CD4-positive, alpha-beta T cell (primary cell): ENCODE results near the gene RBMS2. TPM values are rescaled to one million over a fixed set of nuclear protein-coding genes. Genes with fewer than 3 reads are reported as not detected.

Experiments used
- ATAC-seq: fragments of 200-7000 bp; cut with Tn5 transposase; one replicate; pipeline ENCODE4 v1.10.0; 2022; ENCODE audit warnings: mild to moderate bottlenecking; ENCODE audit not compliant: poor library complexity
- CTCF ChIA-PET: fragments of 350-600 bp; sonication (Branson Sonifier 250); formaldehyde crosslinking; loops from one replicate; lab custom pipeline; 2021; ENCODE audit warnings: antibody characterized with exemption, inconsistent platforms; lab: Charles Lee
- POLR2A ChIA-PET: fragments of 350-600 bp; sonication (Branson Sonifier 250); formaldehyde crosslinking; loops from one replicate; lab custom pipeline; 2021; ENCODE audit warnings: antibody characterized with exemption, inconsistent platforms; lab: Charles Lee
- DNase-seq, 14 experiments: peaks; one replicate each; pipeline ENCODE4 v3.0.0-alpha.2; 2013 to 2020; ENCODE audit warnings: mixed read lengths in 2 of 14
- H3K27ac ChIP-seq, 2 donors: one replicate each; pipeline versions ENCODE4 v1.5.1 to v1.7.0; 2013; ENCODE audit warnings: low read length in 2 of 2, low read depth in 1 of 2, mild to moderate bottlenecking in 1 of 2
- H3K27me3 ChIP-seq, 2 experiments: 1 replicate in 1 of 2; 2 replicates in 1 of 2; pipeline versions ENCODE4 v1.6.1 to v1.7.0; 2013; ENCODE audit warnings: low read length in 2 of 2, control low read depth in 1 of 2, mild to moderate bottlenecking in 1 of 2, moderate library complexity in 1 of 2; ENCODE audit not compliant: insufficient read depth in 2 of 2, control insufficient read depth in 1 of 2
- H3K36me3 ChIP-seq: one replicate; pipeline ENCODE4 v1.6.1; 2013; ENCODE audit warnings: low read length, control low read depth; ENCODE audit not compliant: insufficient read depth
- H3K4me1 ChIP-seq: one replicate; pipeline ENCODE4 v1.6.1; 2013; ENCODE audit warnings: low read length, control low read depth; ENCODE audit not compliant: insufficient read depth
- H3K4me3 ChIP-seq: one replicate; pipeline ENCODE4 v1.5.1; 2013; ENCODE audit warnings: mild to moderate bottlenecking, low read length, moderate library complexity
- H3K9me3 ChIP-seq, 2 experiments: 1 replicate in 1 of 2; 2 replicates in 1 of 2; pipeline versions ENCODE4 v1.6.1 to v1.7.0; 2013; ENCODE audit warnings: low read length in 2 of 2, mild to moderate bottlenecking in 2 of 2, control low read depth in 1 of 2, moderate library complexity in 1 of 2; ENCODE audit not compliant: control insufficient read depth in 1 of 2, insufficient read depth in 1 of 2
- H3K27ac Mint-ChIP-seq: one replicate; pipeline ENCODE4 v1.8.0; 2020; ENCODE audit warnings: mixed read lengths
- H3K27me3 Mint-ChIP-seq: one replicate; pipeline ENCODE4 v1.8.0; 2021; ENCODE audit warnings: mixed read lengths
- H3K36me3 Mint-ChIP-seq: one replicate; pipeline ENCODE4 v1.8.0; 2021; ENCODE audit warnings: low read depth, mixed read lengths
- H3K4me1 Mint-ChIP-seq: one replicate; pipeline ENCODE4 v1.8.0; 2021; ENCODE audit warnings: low read depth, mixed read lengths
- H3K4me3 Mint-ChIP-seq: one replicate; pipeline ENCODE4 v1.8.0; 2020; ENCODE audit warnings: mild to moderate bottlenecking, mixed read lengths
- H3K9me3 Mint-ChIP-seq: one replicate; pipeline ENCODE4 v1.8.0; 2020; ENCODE audit warnings: mixed read lengths
- intact Hi-C, 2 experiments: fragments of 100-400 bp; cut with DNase I in 1 of 2; cut with micrococcal nuclease in 1 of 2; formaldehyde crosslinking; loops; one replicate each; pipeline versions ENCODE4 v1.15.1 to v1.9.0; 2023 to 2025; cut with DNase I, micrococcal nuclease
- total RNA-seq, 174 experiments: library from RNA in 2 of 174; stranded (reverse) in 2 of 174; gene quantifications; one replicate each; pipeline ENCODE4 v1.2.3 and lab custom pipeline; 2021 to 2026
- TF ChIP-seq, protein P1 (sequence below): fragments of 200-600 bp; IDR thresholded peaks from one replicate; pipeline ENCODE4 v1.8.0; 2022; ENCODE audit warnings: antibody characterized with exemption, mild to moderate bottlenecking

The RBMS2 gene
- total RNA-seq, 2 experiments from 2014 or later: 5.1 to 10.8 TPM

GRCh38 chr12:56637621-56638020 lies 116.0 kb downstream of the RBMS2 start:
- intact Hi-C loops: loop anchor here (1.0 to 10.0 kb wide), 8 partner anchors 8 to 823 kb away; partner anchors contain the start of genes APOF (in 1 of the 2), DGKA (in 1 of the 2), NAB2 (in 1 of the 2) and ORMDL2 (in 1 of the 2)
- Mint-ChIP-seq H3K27me3 (no peaks in the 10 kb centered on the region), H3K4me3 (peak overlapping the region; percentile 6), H3K4me1 (peaks cover 63% of the 10 kb centered on the region), H3K27ac (peak overlapping the region; percentile 98), H3K36me3 (peaks cover 67% of the 10 kb centered on the region), H3K9me3 (no peaks in the 10 kb centered on the region)
- Histone ChIP-seq H3K27ac (peak overlapping the region; percentile 43 to 56), H3K36me3 (peaks cover 51% of the 10 kb centered on the region), H3K4me3 (no peak overlapping the region), H3K9me3 (no peaks in the 10 kb centered on the region), H3K4me1 (peaks cover 56% of the 10 kb centered on the region), H3K27me3 (no peaks in the 10 kb centered on the region)
- TF ChIP-seq, protein P1, sequence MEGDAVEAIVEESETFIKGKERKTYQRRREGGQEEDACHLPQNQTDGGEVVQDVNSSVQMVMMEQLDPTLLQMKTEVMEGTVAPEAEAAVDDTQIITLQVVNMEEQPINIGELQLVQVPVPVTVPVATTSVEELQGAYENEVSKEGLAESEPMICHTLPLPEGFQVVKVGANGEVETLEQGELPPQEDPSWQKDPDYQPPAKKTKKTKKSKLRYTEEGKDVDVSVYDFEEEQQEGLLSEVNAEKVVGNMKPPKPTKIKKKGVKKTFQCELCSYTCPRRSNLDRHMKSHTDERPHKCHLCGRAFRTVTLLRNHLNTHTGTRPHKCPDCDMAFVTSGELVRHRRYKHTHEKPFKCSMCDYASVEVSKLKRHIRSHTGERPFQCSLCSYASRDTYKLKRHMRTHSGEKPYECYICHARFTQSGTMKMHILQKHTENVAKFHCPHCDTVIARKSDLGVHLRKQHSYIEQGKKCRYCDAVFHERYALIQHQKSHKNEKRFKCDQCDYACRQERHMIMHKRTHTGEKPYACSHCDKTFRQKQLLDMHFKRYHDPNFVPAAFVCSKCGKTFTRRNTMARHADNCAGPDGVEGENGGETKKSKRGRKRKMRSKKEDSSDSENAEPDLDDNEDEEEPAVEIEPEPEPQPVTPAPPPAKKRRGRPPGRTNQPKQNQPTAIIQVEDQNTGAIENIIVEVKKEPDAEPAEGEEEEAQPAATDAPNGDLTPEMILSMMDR: no peak
- ATAC-seq (no peak), DNase-seq (no peak)
- ChIA-PET CTCF (no interaction called here), POLR2A (interaction anchor here (1.6 to 9.4 kb wide), 2 partner anchors 8 to 48 kb away, joined by 7 to 139 read pairs; partner anchors contain the start of gene PTGES3)

GRCh38 chr12:56641219-56641618 lies 119.6 kb downstream of the RBMS2 start:
- Mint-ChIP-seq H3K36me3 (peaks cover 93% of the 10 kb centered on the region), H3K27me3 (no peaks in the 10 kb centered on the region), H3K9me3 (no peaks in the 10 kb centered on the region), H3K4me3 (no peak overlapping the region), H3K27ac (no peak overlapping the region), H3K4me1 (peaks cover 52% of the 10 kb centered on the region)
- no peak for DNase-seq
- Histone ChIP-seq H3K9me3 (no peaks in the 10 kb centered on the region), H3K27ac (no peak overlapping the region), H3K36me3 (peaks cover 73% of the 10 kb centered on the region), H3K4me3 (no peak overlapping the region), H3K27me3 (no peaks in the 10 kb centered on the region), H3K4me1 (peaks cover 41% of the 10 kb centered on the region)
- TF ChIP-seq, protein P1: no peak
- ChIA-PET POLR2A (interaction anchor here (1.0 to 9.4 kb wide), 2 partner anchors 13 to 44 kb away, joined by 6 to 139 read pairs; partner anchors contain the start of gene PTGES3), CTCF (interaction anchor here (0.7 kb wide), 1 partner anchor 353 kb away, joined by 3 read pairs; no protein-coding TSS in a partner anchor)
- ATAC-seq: no peak
- intact Hi-C loops: no loop called here

- Histone ChIP-seq H3K9me3 (no peaks in the 10 kb centered on the region), H3K36me3 (peaks cover 50% of the 10 kb centered on the region), H3K27me3 (no peaks in the 10 kb centered on the region), H3K4me1 (peaks cover 36% of the 10 kb centered on the region), H3K27ac (peak overlapping the region; percentile 82 to 85), H3K4me3 (peak overlapping the region; percentile 83)
- intact Hi-C loops: loop anchor here in 1 of 2 experiments (2.0 kb wide), 1 partner anchor 44 kb away; the partner anchor contains the start of gene PTGES3
- DNase-seq: no peak
- TF ChIP-seq, protein P1: no peak
- H3K27ac Mint-ChIP-seq: peak overlapping the region; percentile 88
- peaks cover 59% of the 10 kb centered on the region for H3K36me3 Mint-ChIP-seq
- no peak for ATAC-seq
- H3K4me1 Mint-ChIP-seq: peaks cover 39% of the 10 kb centered on the region
- H3K27me3 Mint-ChIP-seq: no peaks in the 10 kb centered on the region
- H3K4me3 Mint-ChIP-seq: peak overlapping the region; percentile 85
- ChIA-PET CTCF (interaction anchor here (3.9 kb wide), 1 partner anchor 8 kb away, joined by 25 read pairs; no protein-coding TSS in a partner anchor), POLR2A (interaction anchor here (1.0 to 4.9 kb wide), 7 partner anchors 10 to 827 kb away, joined by 3 to 102 read pairs (median 30); partner anchors contain the start of genes BAZ2A, NACA, PTGES3 and SARNP)
- no peaks in the 10 kb centered on the region for H3K9me3 Mint-ChIP-seq
Observed at GRCh38 chr12:56644654-56645053, 123.0 kb downstream of the RBMS2 start.
